Activated CD8-positive, alpha-beta memory T cell treated with anti-CD3 and anti-CD28 coated beads, Interleukin-2, amount 50 U/mL, for 1 hour (primary cell): ENCODE results near the gene SPOPL.
A peak's percentile ranks its signal among the peaks of the same experiment; 100 is the strongest.
"Not testable (repeated sequence)": the region's sequence is repeated elsewhere in the genome, so short reads cannot be mapped to it uniquely, and the experiment has no call there.

Experiments used
- DNase-seq: peaks from one replicate; pipeline ENCODE4 v3.0.0-alpha.2; 2020; ENCODE audit errors: extremely low read depth

Gene SPOPL

DNA sequence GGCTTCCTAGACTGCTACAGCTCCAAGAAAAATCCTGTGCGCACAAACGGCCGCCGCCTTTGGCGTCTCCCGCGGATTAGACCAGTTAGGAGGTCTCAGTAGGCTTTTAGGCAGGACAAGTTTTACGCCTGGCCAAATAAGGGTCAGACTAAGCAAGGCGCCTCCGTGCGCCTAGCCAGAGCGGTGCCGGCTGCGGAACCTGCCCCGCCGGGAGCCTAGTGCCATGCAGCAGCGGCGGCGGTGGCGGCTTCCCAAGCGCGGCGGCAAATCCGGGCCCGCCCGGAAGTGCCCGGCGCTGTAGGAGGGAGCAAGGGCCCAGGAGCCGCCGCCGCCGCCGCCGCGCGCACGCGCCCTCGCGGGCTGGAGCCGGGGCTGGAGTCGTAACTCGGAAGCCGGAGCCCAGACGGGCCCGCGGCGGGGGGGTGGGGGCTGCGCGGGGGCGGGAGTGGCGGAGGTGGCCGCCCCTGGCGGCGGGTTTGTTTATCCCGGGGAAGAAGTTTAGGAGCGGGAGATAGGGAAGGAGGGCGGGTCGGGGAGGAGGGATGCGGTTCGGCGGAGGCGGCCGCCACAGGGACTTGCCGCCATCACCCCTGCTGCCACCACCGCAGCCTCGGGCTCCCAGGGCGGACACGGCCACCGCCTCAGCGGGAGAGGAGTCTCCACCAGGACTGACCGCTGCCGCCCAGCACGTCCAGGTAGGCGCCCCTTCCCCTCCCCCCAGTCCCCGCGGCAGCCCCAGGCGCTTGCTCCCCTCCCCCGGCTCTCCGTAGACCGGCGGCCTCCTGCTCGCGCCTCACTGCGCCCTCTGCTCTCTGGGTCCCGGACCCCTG, at the start of gene SPOPL:
Gene SPOPL, plus strand, starts transcription at position 346 of the 830 bp plus-strand sequence. CDS start 48,447 bp downstream, outside the sequence.
- DNase-seq: peak; percentile 23

GRCh38 chr2:138452324-138452723, 49.2 kb upstream of the SPOPL start:
- no peak for DNase-seq

DNA sequence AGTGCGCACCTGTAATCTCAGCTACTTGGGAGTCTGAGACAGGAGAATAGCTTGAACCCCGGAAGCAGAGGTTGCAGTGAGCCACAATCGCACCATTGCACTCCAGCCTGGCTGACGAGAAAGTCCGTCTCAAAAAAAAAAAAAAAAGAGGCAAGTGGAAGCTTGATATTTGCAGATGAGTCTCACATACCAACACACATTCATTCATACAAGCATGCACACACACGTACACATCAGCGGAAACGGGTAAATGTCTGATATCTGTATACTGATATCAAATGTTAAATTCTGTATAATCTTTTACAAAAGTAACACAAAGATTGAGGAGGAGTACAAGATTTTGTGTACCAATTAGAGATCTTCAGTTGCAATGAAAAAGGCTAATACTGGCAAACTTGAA, 47.8 kb upstream of the SPOPL start:
- no peak for DNase-seq

DNA sequence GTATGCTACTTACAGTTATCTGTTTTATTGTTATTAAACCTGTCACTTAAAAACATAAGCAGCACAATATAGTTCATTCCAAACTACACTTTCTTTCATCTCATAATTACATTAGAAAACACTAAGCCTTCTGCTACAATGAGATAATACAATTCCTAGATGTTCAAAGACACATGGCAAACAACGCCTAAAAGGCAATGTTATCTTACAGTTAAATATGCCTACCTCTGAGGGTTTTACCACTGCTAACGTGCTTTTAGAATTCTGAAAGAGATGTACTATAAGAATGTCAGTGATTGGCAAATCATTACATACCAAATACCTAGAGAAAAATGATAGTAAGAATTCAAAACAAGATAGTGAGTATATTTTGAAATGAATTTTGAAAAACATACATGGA, 46.8 kb upstream of the SPOPL start:
- no peak for DNase-seq

GRCh38 chr2:138455275-138455674, 46.3 kb upstream of the SPOPL start:
- DNase-seq: no peak

GRCh38 chr2:138455691-138456090, 45.9 kb upstream of the SPOPL start:
- no peak for DNase-seq

GRCh38 chr2:138462689-138463088, 38.9 kb upstream of the SPOPL start:
- DNase-seq: not testable (repeated sequence)

DNA sequence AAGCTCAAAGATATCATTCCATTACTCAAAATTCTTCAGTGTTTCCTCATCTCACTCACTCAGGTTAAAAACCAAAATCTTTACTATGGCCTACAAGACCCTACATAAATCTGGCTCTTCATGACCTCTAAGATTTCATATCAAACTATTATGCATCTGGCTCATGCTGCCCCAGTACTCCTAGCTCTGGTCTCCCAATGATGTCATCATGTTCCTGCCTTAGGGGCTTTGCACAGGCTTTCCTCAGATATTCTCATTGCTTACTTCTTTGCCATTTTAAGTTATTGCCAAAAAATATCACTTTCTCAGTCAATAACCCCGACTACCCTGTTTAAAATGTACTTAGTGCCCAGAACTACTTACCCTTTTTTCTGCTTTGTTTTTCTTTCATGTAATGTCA, 33.0 kb upstream of the SPOPL start:
- DNase-seq: no peak

DNA sequence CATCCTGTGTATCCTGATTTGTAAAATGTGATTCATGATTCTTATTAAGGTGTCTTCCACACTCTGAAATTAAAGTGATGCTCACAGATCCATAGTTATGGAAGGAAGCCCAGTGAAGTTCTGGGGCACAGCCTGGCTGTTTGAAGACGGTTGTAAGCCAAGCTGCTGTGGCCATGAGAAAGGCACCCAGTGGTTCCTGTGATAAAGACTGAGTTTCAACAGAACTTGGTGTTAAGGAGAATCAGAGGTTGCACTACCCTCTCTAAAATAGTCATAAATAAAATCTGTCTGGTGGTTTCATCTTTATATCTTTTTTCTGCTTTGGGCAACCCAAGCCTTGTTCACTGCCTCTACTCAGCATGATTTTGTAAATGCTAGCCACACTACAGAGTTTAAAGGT, 32.2 kb upstream of the SPOPL start:
- DNase-seq: no peak

- DNase-seq: no peak
These were observed 30.6 kb upstream of the SPOPL start for GRCh38 chr2:138470941-138471340.

DNA sequence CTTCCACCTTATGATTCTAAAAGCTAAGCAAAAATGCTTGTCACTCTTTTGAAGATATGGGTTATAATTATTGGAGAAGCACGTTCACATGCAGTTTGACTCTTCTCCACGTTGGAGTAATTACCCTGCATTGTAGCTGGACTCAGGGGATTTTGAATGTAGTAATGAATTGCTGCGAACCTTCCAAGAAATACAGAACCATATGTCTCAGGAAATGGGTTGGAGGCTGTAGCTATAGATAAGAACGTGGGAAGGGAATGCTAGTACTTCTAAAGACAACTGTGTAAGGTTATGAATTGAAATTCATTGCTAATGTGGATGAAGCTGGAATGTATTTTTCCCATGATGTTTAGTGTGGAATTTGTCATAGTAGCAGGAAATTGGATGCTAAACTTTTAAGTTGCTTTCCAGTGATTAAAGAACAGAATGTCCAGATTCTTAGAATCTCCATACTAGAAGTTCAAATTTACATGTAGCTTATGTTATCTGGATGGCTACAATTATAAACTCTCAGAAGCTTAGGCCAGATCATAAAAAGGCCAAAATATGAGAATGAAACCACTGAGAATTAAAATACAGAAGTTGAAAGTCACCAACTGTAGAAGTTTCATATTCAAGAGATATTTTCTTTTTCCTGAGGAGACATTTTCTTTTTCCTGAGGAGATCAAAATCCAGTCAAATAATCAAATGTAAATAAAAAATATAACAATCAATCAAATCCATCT, 27.3 kb upstream of the SPOPL start:
- no peak for DNase-seq

GRCh38 chr2:138475277-138475776, 26.2 kb upstream of the SPOPL start:
- DNase-seq: no peak

- no peak for DNase-seq
These were observed 25.4 kb upstream of the SPOPL start for GRCh38 chr2:138476186-138476585.

- no peak for DNase-seq
These were observed 24.6 kb upstream of the SPOPL start for GRCh38 chr2:138476940-138477339.

- DNase-seq: not testable (repeated sequence)
These were observed 18.8 kb upstream of the SPOPL start for GRCh38 chr2:138482796-138483195.

DNA sequence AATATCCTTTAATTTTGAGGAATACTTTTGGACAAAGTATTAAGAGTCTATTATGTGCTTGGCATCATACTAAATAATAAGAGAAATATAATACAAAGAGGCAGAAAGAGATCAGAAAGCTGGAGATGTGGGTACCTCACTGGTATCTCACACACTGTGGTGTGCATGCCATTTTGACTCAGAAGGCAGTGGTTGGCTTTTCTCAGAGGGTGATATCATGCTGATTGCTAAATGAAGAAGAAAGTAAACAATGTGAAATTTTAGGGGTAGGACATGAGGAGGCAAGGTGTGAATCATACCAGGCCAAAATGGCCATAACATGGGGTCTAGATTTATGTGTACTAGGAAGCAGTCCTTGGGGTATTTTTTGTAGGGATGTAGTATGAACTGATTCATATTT, 16.6 kb upstream of the SPOPL start:
- no peak for DNase-seq

- no peak for DNase-seq
These were observed 15.0 kb upstream of the SPOPL start for GRCh38 chr2:138486363-138487198.

DNA sequence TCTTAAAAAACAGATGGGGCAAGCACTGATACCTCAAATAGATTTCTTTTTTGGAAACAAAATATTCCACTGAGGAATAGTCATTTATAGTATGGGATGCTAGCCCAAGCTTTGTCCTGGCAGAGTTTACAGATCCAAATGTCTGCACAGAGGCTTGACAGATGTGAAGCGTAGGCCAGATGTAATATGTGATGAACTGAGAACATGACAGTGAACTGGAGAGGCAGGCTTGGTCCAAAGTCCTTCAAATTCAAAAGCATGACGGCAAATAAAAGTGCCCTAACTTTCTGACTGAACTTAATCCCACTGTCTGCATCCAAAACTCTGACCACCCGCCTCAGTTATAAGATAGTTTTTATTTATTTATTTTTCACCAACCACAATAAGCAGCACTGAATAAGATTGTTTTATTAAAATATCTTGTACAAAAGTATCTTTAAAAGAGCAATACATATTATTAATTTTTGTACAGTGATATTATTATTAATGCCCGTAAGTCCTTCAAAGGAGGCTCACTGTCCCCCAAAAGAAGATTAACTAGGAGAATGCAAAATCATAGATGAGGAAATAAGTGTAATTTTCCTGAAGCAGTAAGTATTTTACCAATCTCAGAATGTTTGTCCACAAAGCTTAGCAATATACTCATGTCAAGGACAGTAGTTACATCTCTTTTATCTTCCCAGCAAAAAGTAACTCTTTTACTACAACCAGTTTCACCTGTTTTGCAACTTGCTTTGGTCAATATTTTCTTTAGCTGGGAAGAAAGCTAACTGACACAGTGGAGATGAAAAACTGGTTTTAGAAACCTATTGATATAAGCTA, 10.7 kb upstream of the SPOPL start:
- DNase-seq: no peak

DNA sequence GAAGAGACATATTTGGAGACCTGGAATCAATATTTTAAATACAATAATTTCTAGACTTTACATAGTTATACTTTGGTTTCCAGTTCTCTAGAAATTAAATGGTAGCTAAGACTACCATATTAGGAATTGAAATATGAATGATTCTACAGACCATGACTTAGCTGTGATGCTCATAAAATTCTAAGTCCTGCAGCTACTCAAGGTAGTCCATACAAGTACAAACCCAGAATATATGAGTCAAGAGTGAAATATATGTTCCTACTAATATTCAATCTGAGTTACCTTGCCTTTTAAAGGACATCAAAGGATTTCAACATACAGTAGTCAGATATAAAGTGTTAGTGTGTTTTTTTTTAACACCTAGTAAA, 10.1 kb upstream of the SPOPL start:
- DNase-seq: no peak

- no peak for DNase-seq
These were observed 9.4 kb upstream of the SPOPL start for GRCh38 chr2:138492160-138492559.

- no peak for DNase-seq
These were observed 8.2 kb upstream of the SPOPL start for GRCh38 chr2:138493334-138493733.
